HG02610 (cell line): Measurements from ENCODE around the gene ZNF598.
"Not testable (repeated sequence)": the region's sequence is repeated elsewhere in the genome, so short reads cannot be mapped to it uniquely, and the experiment has no call there.

ENCODE experiments used
- ATAC-seq: cut with Tn5 transposase; IDR thresholded peaks from one replicate; pipeline ENCODE4 v1.9.1; 2021; ENCODE audit warnings: mild to moderate bottlenecking, moderate library complexity; ENCODE audit not compliant: unreplicated experiment

ZNF598 gene

DNA sequence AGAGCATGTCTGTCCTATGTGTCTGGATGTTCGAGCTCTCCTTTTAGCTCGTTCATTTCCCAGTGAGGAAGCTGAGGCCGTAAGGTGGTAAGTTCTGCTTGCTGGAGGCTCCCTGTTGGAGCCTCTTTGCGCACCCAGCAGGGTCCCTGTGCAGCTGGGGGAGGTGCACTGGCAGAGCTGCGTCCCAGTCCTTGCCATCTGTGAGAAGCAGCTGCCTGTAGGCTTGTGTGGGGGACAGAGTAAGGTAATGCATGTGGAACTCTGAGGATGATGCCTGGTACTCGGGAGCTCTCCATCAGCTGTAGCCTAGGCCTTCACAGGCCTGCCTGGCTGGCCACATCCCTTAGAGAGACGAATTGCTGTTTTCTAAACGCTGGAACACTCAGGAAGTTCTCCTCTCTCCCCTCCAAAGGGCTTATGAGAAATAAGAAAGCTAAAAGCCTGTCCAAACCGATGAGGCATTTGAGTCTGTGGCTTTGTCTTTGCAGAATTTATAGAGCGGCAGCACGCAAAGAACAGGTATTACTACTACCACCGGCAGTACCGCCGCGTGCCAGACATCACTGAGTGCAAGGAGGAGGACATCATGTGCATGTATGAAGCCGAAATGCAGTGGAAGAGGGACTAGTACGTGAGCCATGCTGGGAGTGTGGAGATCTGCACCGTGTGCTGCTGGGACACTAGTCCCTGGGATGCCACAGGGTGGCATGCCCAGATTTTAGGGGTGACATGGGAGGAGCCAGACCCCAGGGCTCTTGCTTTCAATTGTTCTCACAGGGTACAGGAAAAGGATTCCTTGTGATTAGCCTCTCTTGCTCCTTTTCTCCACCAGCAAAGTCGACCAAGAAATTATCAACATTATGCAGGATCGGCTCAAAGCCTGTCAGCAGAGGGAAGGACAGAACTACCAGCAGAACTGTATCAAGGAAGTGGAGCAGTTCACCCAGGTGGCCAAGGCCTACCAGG, 48.7 kb downstream of the ZNF598 start:
- no peak for ATAC-seq

DNA sequence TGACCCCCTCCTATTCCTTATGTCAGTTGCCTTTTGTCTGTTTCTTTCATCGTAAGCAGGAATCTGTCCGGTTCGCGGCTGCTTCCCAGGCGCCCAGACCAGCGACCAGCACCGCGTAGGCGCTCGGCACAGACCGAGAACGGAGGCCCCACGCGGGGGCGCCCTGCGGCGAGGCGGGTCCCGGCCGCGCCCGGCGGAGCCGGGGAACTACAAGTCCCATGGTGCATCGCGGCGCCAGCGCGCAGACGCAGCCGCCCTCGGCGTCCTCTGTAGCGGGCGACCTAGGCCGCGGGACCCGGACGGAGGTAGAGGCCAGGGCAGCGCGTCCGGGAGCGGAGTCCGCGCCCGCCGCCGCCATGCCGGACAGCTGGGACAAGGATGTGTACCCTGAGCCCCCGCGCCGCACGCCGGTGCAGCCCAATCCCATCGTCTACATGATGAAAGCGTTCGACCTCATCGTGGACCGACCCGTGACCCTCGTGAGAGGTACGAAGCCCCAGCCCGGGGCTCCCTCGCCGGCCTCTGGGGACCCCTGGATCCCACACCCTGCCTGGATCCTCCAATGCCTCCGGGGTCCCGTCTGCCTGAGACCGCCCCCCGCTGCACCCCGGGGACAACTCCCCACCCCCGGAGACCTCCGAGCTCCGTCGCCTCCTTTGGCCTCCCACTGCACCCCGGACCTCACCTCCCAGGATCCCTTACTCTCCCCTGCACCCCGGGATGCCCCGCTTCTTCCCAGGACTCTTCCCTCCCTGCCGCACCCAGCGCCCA, 50.2 kb downstream of the ZNF598 start, which contains the start of gene NDUFB10:
TSS of gene NDUFB10 (plus strand) at position 270 of the 771 bp plus-strand sequence. CDS start at position 357, 87 bp downstream.
- ATAC-seq: peak; percentile 71

DNA sequence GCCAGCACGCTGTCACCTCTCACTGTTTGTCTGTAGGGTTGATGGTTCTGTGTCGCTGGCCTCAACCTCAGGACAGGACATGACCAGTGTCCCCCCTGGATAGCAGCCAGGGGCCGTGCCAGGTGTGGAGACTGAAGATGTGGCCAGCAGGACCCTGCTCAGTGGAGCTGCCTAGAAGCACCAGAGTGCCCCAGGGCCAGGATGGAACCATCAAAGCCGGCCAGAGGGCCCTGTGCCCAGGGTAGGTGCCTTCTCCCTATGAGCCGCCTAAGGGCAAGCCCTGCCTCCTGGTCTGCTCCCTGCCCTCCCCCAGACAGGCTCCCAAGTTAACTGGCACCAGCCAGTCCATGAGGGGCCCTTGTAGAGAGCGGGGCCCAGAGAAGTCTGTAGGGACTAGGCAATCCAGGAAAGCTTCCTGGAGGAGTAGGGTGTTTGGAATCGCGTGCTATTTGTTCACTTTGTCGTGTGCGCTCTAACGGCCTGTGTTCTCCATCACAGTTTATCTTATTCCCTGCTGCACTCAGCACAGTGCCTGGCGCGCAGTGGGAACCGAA, 50.8 kb downstream of the ZNF598 start:
- ATAC-seq: no peak

DNA sequence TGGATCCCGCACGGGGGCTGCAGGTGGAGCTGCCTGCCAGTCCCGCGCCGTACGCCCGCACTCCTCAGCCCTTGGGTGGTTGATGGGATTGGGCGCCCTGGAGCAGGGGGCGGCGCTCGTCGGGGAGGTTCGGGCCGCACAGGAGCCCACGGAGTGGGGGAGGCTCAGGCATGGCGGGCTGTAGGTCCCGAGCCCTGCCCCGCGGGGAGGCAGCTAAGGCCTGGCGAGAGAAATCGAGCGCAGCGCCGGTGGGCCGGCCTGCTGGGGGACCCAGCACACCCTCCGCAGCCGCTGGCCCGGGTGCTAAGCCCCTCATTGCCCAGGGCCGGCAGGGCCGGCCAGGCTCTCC, 51.5 kb downstream of the ZNF598 start:
- not testable (repeated sequence) for ATAC-seq

DNA sequence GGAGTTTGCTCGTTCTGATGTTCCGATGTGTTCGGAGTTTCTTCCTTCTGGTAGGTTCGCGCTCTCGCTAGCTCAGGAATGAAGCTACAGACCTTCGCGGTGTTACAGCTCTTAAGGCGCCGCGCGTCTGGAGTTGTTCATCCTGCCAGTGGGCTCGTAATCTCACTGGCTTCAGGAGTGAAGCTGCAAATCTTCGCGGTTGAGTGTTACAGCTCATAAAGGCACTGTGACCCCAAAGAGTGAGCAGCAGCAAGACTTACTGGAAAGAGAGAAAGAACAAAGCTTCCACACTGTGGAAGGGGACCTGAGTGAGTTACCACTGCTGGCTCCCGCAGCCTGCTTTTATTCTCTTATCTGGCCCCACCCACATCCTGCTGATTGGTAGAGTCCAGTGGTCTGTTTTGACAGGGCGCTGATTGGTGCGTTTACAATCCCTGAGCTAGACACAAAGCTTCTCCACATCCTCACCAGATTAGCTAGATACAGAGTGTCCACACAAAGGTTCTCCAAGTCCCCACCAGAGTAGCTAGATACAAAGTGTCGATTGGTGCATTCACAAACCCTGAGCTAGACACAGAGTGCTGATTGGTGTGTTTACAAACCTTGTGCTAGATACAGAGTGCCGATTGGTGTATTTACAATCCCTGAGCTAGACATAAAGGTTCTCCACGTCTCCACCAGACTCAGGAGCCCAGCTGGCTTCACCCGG, 52.0 kb downstream of the ZNF598 start:
- ATAC-seq: not testable (repeated sequence)

DNA sequence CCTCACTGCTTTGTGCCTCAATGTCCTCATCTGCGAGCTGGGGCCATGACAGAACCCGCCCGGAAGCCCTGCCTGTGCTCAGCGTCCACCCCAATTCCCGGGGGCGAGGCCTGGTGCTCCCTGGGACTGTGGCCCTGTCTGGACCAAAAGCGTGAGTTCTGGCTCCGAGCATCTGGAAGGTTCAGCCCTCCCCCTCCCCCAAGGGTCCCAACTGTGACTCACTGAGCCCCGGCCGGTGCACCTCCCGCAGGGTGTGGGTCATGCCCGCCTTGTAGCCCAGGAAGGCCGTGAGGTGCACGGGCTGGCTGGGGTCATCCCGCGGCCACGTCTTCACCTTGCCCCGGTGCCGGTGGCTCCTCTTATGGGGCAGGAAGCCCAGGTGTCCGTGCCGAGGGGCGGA, 55.9 kb downstream of the ZNF598 start:
- ATAC-seq: no peak

DNA sequence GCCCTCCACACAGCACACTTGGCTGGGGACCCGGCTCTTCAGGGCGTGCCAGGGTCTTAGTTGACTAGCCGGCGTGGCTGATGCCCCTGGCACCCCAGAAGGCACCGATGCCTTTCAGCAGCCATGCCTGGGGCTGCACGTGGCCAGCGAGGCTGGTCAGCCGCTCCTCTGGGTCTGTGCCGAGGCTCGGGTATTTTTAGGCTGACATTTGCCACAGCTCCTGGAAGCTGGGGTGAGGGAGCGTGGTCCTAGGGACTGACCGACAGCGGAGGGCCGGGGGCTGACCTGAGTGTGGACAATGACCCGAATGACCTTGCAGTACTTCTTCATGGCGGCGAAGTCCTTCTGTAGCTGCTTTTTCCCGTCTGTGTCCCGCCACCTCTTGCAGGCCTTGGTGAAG, 59.1 kb downstream of the ZNF598 start:
- no peak for ATAC-seq

DNA sequence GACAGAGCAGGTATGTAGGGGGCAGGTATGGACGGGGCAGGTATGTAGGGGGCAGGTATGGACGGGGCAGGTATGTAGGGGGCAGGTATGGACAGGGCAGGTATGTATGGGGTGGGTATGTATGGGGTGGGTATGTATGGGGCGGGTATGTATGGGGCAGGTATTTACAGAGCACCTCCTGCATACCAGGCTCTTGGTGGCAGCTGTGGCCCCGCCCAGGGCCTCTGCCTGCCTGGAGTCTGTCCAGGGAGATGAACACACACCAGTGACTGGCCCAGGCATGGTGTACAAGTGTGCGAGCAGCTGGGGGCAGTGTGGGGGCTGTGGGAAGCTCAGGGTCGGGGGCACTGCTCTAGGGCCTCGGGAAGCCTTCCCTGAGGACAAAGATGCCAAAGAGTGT, 59.6 kb downstream of the ZNF598 start:
- ATAC-seq: no peak

DNA sequence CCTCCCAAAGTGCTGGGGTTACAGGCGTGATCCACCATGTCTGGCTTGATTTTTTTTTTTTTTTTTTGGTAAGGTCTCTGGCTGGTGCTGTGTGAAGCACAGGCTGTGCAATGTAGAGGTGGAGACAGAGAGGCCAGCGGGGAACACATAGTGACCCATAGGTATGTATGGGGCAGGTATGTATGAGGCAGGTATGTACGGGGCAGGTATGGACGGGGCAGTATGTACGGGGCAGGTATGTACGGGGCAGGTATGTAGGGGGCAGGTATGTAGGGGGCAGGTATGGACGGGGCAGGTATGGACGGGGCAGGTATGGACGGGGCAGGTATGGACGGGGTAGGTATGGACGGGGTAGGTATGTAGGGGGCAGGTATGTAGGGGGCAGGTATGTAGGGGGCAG, 60.1 kb downstream of the ZNF598 start:
- ATAC-seq: no peak
